WTC11 (cell line): ENCODE results near the gene TP53BP2.

Experiments used
- SMAD3 ChIP-seq: sonication (generic); formaldehyde crosslinking; IDR thresholded peaks from 2 replicates; pipeline ENCODE4 v1.8.0; 2022; ENCODE audit warnings: missing genetic modification reagents, mild to moderate bottlenecking, borderline replicate concordance
- ZBTB43 ChIP-seq: sonication (generic); formaldehyde crosslinking; IDR thresholded peaks from 2 replicates; pipeline ENCODE4 v1.8.1; 2023; ENCODE audit warnings: mild to moderate bottlenecking, missing genetic modification reagents
- TF ChIP-seq, protein P1 (sequence below): fragments of 200-600 bp; IDR thresholded peaks from 2 replicates; pipeline ENCODE4 v1.8.0; 2022; ENCODE audit warnings: antibody characterized with exemption
- TF ChIP-seq, protein P2 (sequence below): fragments of 250-450 bp; sonication (Bioruptor Pico); IDR thresholded peaks from 2 replicates; pipeline ENCODE4 v1.9.0; 2021; ENCODE audit warnings: mild to moderate bottlenecking, borderline replicate concordance

- no peak for TF ChIP-seq ZBTB43
- TF ChIP-seq, protein P1, sequence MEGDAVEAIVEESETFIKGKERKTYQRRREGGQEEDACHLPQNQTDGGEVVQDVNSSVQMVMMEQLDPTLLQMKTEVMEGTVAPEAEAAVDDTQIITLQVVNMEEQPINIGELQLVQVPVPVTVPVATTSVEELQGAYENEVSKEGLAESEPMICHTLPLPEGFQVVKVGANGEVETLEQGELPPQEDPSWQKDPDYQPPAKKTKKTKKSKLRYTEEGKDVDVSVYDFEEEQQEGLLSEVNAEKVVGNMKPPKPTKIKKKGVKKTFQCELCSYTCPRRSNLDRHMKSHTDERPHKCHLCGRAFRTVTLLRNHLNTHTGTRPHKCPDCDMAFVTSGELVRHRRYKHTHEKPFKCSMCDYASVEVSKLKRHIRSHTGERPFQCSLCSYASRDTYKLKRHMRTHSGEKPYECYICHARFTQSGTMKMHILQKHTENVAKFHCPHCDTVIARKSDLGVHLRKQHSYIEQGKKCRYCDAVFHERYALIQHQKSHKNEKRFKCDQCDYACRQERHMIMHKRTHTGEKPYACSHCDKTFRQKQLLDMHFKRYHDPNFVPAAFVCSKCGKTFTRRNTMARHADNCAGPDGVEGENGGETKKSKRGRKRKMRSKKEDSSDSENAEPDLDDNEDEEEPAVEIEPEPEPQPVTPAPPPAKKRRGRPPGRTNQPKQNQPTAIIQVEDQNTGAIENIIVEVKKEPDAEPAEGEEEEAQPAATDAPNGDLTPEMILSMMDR: no peak
- TF ChIP-seq SMAD3 (CRISPR knock-in tag): no peak
- TF ChIP-seq, protein P2, sequence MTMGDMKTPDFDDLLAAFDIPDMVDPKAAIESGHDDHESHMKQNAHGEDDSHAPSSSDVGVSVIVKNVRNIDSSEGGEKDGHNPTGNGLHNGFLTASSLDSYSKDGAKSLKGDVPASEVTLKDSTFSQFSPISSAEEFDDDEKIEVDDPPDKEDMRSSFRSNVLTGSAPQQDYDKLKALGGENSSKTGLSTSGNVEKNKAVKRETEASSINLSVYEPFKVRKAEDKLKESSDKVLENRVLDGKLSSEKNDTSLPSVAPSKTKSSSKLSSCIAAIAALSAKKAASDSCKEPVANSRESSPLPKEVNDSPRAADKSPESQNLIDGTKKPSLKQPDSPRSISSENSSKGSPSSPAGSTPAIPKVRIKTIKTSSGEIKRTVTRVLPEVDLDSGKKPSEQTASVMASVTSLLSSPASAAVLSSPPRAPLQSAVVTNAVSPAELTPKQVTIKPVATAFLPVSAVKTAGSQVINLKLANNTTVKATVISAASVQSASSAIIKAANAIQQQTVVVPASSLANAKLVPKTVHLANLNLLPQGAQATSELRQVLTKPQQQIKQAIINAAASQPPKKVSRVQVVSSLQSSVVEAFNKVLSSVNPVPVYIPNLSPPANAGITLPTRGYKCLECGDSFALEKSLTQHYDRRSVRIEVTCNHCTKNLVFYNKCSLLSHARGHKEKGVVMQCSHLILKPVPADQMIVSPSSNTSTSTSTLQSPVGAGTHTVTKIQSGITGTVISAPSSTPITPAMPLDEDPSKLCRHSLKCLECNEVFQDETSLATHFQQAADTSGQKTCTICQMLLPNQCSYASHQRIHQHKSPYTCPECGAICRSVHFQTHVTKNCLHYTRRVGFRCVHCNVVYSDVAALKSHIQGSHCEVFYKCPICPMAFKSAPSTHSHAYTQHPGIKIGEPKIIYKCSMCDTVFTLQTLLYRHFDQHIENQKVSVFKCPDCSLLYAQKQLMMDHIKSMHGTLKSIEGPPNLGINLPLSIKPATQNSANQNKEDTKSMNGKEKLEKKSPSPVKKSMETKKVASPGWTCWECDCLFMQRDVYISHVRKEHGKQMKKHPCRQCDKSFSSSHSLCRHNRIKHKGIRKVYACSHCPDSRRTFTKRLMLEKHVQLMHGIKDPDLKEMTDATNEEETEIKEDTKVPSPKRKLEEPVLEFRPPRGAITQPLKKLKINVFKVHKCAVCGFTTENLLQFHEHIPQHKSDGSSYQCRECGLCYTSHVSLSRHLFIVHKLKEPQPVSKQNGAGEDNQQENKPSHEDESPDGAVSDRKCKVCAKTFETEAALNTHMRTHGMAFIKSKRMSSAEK (CRISPR knock-in tag): no peak
Observed at GRCh38 chr1:223848536-223848935, 2.8 kb upstream of the TP53BP2 start.
